Measurements from ENCODE around the gene SYCP2. TPM values are rescaled to one million over a fixed set of nuclear protein-coding genes. Genes with fewer than 3 reads are reported as not detected.

Gene SYCP2
- polyA plus RNA-seq, 3 donors = 0.28 to 1.2 (median 0.30) TPM

DNA sequence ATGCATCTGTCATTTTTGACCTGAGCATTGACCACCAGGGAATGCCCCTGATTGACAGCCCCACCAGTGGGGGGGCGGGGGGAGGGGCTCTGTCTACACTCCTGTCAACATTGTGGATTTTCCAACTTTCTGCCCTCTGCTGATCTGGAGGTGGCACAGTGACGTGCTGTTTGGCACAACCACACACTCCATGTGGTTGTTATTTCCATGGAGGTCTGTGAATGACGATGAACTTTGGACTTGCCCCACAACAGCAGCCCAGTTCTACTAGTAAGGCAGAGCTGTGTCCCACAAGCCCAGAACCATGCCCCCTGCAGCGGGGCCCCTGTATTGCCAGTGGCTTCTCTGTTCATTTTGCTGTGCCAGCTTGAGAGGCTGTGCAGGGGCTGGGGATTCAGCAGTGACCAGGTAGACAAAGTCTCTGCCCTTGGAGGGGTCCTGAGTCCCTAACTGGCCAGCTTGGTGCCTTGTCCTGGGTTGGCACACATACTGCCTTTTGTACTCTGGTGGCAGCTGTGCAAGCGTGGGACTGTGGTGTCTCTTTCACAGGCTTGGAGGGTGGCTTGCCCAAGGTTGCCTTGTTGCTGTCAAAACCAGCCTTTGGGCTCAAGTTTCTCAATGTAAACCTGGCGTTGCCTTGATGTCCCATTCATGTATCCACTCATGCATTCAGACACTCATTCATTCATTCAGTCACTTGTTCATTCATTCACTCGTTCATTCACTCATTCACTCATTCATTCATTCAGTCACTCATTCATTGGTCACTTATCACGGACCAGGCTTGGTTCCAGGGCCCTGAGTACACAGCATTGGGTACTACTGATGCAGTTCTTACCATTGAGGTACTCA, 108.5 kb downstream of the SYCP2 start:
- Histone ChIP-seq H3K9ac (ENCODE audit: insufficient read depth, low read length, poor library complexity, severe bottlenecking) (no peak overlapping the region), H3K79me2 (ENCODE audit: insufficient read depth, low read length) (no peaks in the 10 kb centered on the region), H3K4me3 (replicated peaks in 1 of 3; ENCODE audit: low read depth in 2 of 3, low read length in 3 of 3) (no peak overlapping the region), H3K4me2 (replicated peaks; ENCODE audit: extremely low read depth, low read length, poor library complexity, severe bottlenecking) (no peak overlapping the region), H3K4me1 (ENCODE audit: control insufficient read depth in 1 of 2, insufficient read depth in 2 of 2, low read length in 2 of 2) (no peaks in the 10 kb centered on the region), H4K20me1 (ENCODE audit: insufficient read depth, low read length) (no peaks in the 10 kb centered on the region), H3K9me3 (replicated peaks in 1 of 2; ENCODE audit: control insufficient read depth in 1 of 2, insufficient read depth in 1 of 2, low read length in 2 of 2) (no peaks in the 10 kb centered on the region), H3K27me3 (ENCODE audit: control insufficient read depth in 2 of 2, insufficient read depth in 2 of 2, low read length in 2 of 2) (no peaks in the 10 kb centered on the region), H3K36me3 (replicated peaks in 1 of 2; ENCODE audit: control insufficient read depth in 1 of 2, insufficient read depth in 2 of 2, low read length in 2 of 2) (no peaks in the 10 kb centered on the region), H2AFZ (ENCODE audit: insufficient read depth, low read depth, low read length, poor library complexity, severe bottlenecking) (no peak overlapping the region), H3K27ac (ENCODE audit: low read depth in 1 of 2, low read length in 2 of 2) (no peak overlapping the region)
- TF ChIP-seq, protein P1, sequence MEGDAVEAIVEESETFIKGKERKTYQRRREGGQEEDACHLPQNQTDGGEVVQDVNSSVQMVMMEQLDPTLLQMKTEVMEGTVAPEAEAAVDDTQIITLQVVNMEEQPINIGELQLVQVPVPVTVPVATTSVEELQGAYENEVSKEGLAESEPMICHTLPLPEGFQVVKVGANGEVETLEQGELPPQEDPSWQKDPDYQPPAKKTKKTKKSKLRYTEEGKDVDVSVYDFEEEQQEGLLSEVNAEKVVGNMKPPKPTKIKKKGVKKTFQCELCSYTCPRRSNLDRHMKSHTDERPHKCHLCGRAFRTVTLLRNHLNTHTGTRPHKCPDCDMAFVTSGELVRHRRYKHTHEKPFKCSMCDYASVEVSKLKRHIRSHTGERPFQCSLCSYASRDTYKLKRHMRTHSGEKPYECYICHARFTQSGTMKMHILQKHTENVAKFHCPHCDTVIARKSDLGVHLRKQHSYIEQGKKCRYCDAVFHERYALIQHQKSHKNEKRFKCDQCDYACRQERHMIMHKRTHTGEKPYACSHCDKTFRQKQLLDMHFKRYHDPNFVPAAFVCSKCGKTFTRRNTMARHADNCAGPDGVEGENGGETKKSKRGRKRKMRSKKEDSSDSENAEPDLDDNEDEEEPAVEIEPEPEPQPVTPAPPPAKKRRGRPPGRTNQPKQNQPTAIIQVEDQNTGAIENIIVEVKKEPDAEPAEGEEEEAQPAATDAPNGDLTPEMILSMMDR (IDR thresholded peaks at IDR 0.05) = no peak
- H3K27ac Mint-ChIP-seq = peak overlapping the region in 1 of 7 donors; percentile 5
- peaks cover 1% of the 10 kb centered on the region for H3K4me1 Mint-ChIP-seq
- intact Hi-C loops (cut with micrococcal nuclease) = no loop called here
- DNase-seq = no peak
- 78% methylated on average over 4 of the region's 8 CpGs for WGBS (ENCODE audit: insufficient coverage)
- H3K9me3 Mint-ChIP-seq = peaks cover 0 to 1% (median 0%) of the 10 kb centered on the region in 7 donors
- H3K36me3 Mint-ChIP-seq = no peaks in the 10 kb centered on the region
- peaks cover 0 to 2% (median under 1%) of the 10 kb centered on the region in 3 donors for H3K27me3 Mint-ChIP-seq (ENCODE audit: low read depth in 3 of 3)
- H3K4me3 Mint-ChIP-seq = no peak overlapping the region

DNA sequence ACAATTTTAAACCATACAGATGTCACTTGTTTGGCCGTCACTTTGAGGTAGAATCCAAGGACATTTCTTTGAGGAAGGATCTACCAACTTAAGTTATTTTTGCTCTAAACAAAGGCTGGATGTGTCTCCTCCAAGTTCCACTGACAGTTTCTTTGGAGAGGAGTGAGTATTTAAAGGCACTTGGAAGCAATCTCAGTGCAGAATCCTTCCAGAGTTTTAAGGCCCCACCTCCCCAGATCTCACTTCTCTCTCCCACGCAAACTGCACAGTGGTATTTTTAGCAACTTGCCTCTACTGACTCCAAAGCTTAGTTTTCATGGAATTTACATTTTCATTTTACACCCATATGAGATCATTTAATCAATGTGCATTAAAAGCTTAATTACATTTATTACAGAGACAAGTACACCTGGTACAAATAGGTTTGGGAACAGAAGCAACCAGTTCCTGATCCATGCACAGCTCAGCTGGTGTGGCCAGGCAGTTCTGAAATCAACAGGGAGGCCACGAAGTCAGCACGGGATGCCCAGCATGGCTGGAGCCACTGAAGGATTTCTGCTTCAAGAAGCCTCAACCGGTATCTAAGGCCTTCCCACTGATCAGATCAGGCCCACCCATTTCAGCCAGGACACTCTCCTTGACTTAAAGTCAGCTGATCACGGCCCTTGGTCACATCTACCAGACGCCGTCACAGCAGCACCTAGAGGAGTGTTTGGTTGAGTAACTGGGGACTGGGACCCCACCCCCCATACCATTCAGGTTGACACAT, 109.8 kb downstream of the SYCP2 start:
- no peaks in the 10 kb centered on the region for H3K4me1 Mint-ChIP-seq
- no peak overlapping the region for H3K9ac ChIP-seq (ENCODE audit: insufficient read depth, low read length, poor library complexity, severe bottlenecking)
- no peaks in the 10 kb centered on the region for H3K36me3 Mint-ChIP-seq
- peaks cover 1 to 3% (median 2%) of the 10 kb centered on the region in 3 donors for H3K27me3 Mint-ChIP-seq (ENCODE audit: low read depth in 3 of 3)
- H3K27ac ChIP-seq (ENCODE audit: low read depth in 1 of 2, low read length in 2 of 2) = no peak overlapping the region
- no peaks in the 10 kb centered on the region for H3K9me3 ChIP-seq (replicated peaks in 1 of 2; ENCODE audit: control insufficient read depth in 1 of 2, insufficient read depth in 1 of 2, low read length in 2 of 2)
- no peak overlapping the region for H3K4me3 Mint-ChIP-seq
- no peak overlapping the region for H3K4me2 ChIP-seq (replicated peaks; ENCODE audit: extremely low read depth, low read length, poor library complexity, severe bottlenecking)
- intact Hi-C loops (cut with micrococcal nuclease) = no loop called here
- no peak for DNase-seq
- no peaks in the 10 kb centered on the region for H3K36me3 ChIP-seq (replicated peaks in 1 of 2; ENCODE audit: control insufficient read depth in 1 of 2, insufficient read depth in 2 of 2, low read length in 2 of 2)
- H3K27ac Mint-ChIP-seq = no peak overlapping the region
- no peaks in the 10 kb centered on the region for H4K20me1 ChIP-seq (ENCODE audit: insufficient read depth, low read length)
- H3K4me1 ChIP-seq (ENCODE audit: control insufficient read depth in 1 of 2, insufficient read depth in 2 of 2, low read length in 2 of 2) = no peaks in the 10 kb centered on the region
- no peak overlapping the region for H2AFZ ChIP-seq (ENCODE audit: insufficient read depth, low read depth, low read length, poor library complexity, severe bottlenecking)
- TF ChIP-seq, protein P1 (IDR thresholded peaks at IDR 0.05) = no peak
- WGBS (ENCODE audit: insufficient coverage) = 88% methylated on average over 4 of the region's 8 CpGs
- H3K4me3 ChIP-seq (replicated peaks in 1 of 3; ENCODE audit: low read depth in 2 of 3, low read length in 3 of 3) = no peak overlapping the region
- peaks cover 0 to 1% (median 0%) of the 10 kb centered on the region in 7 donors for H3K9me3 Mint-ChIP-seq
- H3K27me3 ChIP-seq (ENCODE audit: control insufficient read depth in 2 of 2, insufficient read depth in 2 of 2, low read length in 2 of 2) = no peaks in the 10 kb centered on the region
- no peaks in the 10 kb centered on the region for H3K79me2 ChIP-seq (ENCODE audit: insufficient read depth, low read length)

Data from CD14-positive monocyte (primary cell).